Sigmoid colon (tissue), 4 donors: ENCODE data around the gene MYMX.

Experiments used
- CTCF ChIP-seq, 4 experiments: fragments of 450-650 bp in 3 of 4; fragments of 200-600 bp in 1 of 4; IDR thresholded peaks; one replicate each; pipeline ENCODE4 v1.5.1; 2016 to 2019; ENCODE audit warnings: antibody characterized with exemption in 4 of 4, mild to moderate bottlenecking in 3 of 4, moderate library complexity in 2 of 4
- EP300 ChIP-seq, 4 donors: sonication (generic); formaldehyde crosslinking; IDR thresholded peaks; one replicate each; pipeline ENCODE4 v1.6.1; 2017; ENCODE audit warnings: antibody characterized with exemption in 4 of 4
- POLR2A ChIP-seq, 2 donors: fragments of 450-650 bp; IDR thresholded peaks; one replicate each; pipeline ENCODE4 v1.6.1; 2016; ENCODE audit warnings: antibody characterized with exemption in 2 of 2, mild to moderate bottlenecking in 2 of 2, moderate library complexity in 2 of 2

- TF ChIP-seq POLR2A (IDR thresholded peaks at IDR 0.05) (no peak), CTCF (IDR thresholded peaks at IDR 0.05) (no peak), EP300 (IDR thresholded peaks at IDR 0.05) (no peak)
Observed at GRCh38 chr6:44250718-44251123, 34.0 kb downstream of the MYMX start.
